Activated T-helper 1 cell treated with anti-CD3 and anti-CD28 coated beads, Interleukin-2, amount 50 U/mL, for 16 hours (primary cell): ENCODE measurements around the gene PLCH1.

Experiments
- DNase-seq, 2 donors: peaks; one replicate each; pipeline ENCODE4 v3.0.0-alpha.2; 2020; ENCODE audit warnings: low read depth in 1 of 2, low spot score in 1 of 2

Gene PLCH1

GRCh38 chr3:155553780-155554179 lies 191.1 kb downstream of the PLCH1 start:
- no peak for DNase-seq

GRCh38 chr3:155553326-155553725 lies 191.5 kb downstream of the PLCH1 start:
- DNase-seq, result no peak

- DNase-seq, result no peak
These were observed 194.5 kb downstream of the PLCH1 start for GRCh38 chr3:155550391-155550790.

GRCh38 chr3:155549087-155549486 lies 195.8 kb downstream of the PLCH1 start:
- DNase-seq, result no peak

GRCh38 chr3:155548195-155548594 lies 196.7 kb downstream of the PLCH1 start:
- no peak for DNase-seq

GRCh38 chr3:155535098-155535497 lies 209.8 kb downstream of the PLCH1 start:
- no peak for DNase-seq

- no peak for DNase-seq
These were observed 216.3 kb downstream of the PLCH1 start for GRCh38 chr3:155528579-155528978.

GRCh38 chr3:155525324-155525833 lies 219.5 kb downstream of the PLCH1 start:
- DNase-seq, result no peak

- no peak for DNase-seq
These were observed 224.4 kb downstream of the PLCH1 start for GRCh38 chr3:155520463-155520862.

GRCh38 chr3:155519078-155519477 lies 225.8 kb downstream of the PLCH1 start:
- DNase-seq, result no peak

GRCh38 chr3:155517903-155518302 lies 227.0 kb downstream of the PLCH1 start:
- DNase-seq, result no peak

- no peak for DNase-seq
These were observed 228.4 kb downstream of the PLCH1 start for GRCh38 chr3:155516439-155516838.

GRCh38 chr3:155512867-155513261 lies 232.0 kb downstream of the PLCH1 start:
- DNase-seq, result no peak

GRCh38 chr3:155512175-155512866 lies 232.6 kb downstream of the PLCH1 start:
- DNase-seq, result no peak

GRCh38 chr3:155504682-155505081 lies 240.2 kb downstream of the PLCH1 start:
- no peak for DNase-seq

- DNase-seq, result no peak
These were observed 242.2 kb downstream of the PLCH1 start for GRCh38 chr3:155502630-155503029.

GRCh38 chr3:155500194-155500818 lies 244.6 kb downstream of the PLCH1 start:
- no peak for DNase-seq

GRCh38 chr3:155497930-155498647 lies 246.8 kb downstream of the PLCH1 start:
- DNase-seq, result no peak

- DNase-seq, result no peak
These were observed 248.7 kb downstream of the PLCH1 start for GRCh38 chr3:155496206-155496605.

GRCh38 chr3:155495387-155495786 lies 249.5 kb downstream of the PLCH1 start:
- no peak for DNase-seq

- DNase-seq, result no peak
These were observed 250.5 kb downstream of the PLCH1 start for GRCh38 chr3:155494332-155494731.

GRCh38 chr3:155492841-155493240 lies 252.0 kb downstream of the PLCH1 start:
- DNase-seq, result no peak
